ENCODE data around the gene PEX14.

DNA sequence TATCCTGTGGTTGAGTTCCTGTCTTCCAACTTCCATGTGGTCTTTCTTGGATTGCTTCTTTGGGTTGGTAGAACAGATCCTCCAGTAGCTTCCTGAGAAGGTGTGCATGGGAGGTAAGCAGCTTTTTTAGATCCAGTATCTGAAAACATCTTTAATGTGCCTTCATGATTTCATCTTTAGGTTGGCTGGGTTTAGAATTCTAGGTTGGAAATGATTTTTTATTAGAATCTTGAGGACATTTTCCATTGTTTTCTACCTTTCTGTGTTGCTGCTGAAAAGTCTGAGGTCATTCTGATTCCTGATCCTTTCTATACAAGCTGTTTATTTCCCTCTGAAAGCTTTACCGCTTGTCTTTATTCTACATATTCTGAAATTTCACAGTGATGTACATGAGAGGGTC is 94.8 kb downstream of the PEX14 start:
- TF ChIP-seq CREB1 (CRISPR knock-in tag; IDR thresholded peaks at IDR 0.05; ENCODE audit: low read depth) (no peak), EZH2 (IDR thresholded peaks at IDR 0.05; ENCODE audit: low read depth, unreplicated experiment) (no peak), POLR2AphosphoS5 (IDR thresholded peaks at IDR 0.05; ENCODE audit: low read depth) (no peak), EZH2phosphoT487 (IDR thresholded peaks at IDR 0.05; ENCODE audit: unreplicated experiment) (no peak), STAT1 (IDR thresholded peaks at IDR 0.05; ENCODE audit: unreplicated experiment) (no peak), JUNB (IDR thresholded peaks at IDR 0.05; ENCODE audit: unreplicated experiment) (no peak), NANOG (IDR thresholded peaks at IDR 0.05; ENCODE audit: borderline replicate concordance) (no peak), ZNF114 (CRISPR knock-in tag; IDR thresholded peaks at IDR 0.05) (no peak)
- TF ChIP-seq, protein P1, sequence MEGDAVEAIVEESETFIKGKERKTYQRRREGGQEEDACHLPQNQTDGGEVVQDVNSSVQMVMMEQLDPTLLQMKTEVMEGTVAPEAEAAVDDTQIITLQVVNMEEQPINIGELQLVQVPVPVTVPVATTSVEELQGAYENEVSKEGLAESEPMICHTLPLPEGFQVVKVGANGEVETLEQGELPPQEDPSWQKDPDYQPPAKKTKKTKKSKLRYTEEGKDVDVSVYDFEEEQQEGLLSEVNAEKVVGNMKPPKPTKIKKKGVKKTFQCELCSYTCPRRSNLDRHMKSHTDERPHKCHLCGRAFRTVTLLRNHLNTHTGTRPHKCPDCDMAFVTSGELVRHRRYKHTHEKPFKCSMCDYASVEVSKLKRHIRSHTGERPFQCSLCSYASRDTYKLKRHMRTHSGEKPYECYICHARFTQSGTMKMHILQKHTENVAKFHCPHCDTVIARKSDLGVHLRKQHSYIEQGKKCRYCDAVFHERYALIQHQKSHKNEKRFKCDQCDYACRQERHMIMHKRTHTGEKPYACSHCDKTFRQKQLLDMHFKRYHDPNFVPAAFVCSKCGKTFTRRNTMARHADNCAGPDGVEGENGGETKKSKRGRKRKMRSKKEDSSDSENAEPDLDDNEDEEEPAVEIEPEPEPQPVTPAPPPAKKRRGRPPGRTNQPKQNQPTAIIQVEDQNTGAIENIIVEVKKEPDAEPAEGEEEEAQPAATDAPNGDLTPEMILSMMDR (conservative IDR thresholded peaks at IDR 0.05; ENCODE audit: low read depth in 2 of 2): no peak
- TF ChIP-seq, protein P2, sequence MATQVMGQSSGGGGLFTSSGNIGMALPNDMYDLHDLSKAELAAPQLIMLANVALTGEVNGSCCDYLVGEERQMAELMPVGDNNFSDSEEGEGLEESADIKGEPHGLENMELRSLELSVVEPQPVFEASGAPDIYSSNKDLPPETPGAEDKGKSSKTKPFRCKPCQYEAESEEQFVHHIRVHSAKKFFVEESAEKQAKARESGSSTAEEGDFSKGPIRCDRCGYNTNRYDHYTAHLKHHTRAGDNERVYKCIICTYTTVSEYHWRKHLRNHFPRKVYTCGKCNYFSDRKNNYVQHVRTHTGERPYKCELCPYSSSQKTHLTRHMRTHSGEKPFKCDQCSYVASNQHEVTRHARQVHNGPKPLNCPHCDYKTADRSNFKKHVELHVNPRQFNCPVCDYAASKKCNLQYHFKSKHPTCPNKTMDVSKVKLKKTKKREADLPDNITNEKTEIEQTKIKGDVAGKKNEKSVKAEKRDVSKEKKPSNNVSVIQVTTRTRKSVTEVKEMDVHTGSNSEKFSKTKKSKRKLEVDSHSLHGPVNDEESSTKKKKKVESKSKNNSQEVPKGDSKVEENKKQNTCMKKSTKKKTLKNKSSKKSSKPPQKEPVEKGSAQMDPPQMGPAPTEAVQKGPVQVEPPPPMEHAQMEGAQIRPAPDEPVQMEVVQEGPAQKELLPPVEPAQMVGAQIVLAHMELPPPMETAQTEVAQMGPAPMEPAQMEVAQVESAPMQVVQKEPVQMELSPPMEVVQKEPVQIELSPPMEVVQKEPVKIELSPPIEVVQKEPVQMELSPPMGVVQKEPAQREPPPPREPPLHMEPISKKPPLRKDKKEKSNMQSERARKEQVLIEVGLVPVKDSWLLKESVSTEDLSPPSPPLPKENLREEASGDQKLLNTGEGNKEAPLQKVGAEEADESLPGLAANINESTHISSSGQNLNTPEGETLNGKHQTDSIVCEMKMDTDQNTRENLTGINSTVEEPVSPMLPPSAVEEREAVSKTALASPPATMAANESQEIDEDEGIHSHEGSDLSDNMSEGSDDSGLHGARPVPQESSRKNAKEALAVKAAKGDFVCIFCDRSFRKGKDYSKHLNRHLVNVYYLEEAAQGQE (IDR thresholded peaks at IDR 0.05; ENCODE audit: unreplicated experiment): no peak
- TF ChIP-seq, protein P3, sequence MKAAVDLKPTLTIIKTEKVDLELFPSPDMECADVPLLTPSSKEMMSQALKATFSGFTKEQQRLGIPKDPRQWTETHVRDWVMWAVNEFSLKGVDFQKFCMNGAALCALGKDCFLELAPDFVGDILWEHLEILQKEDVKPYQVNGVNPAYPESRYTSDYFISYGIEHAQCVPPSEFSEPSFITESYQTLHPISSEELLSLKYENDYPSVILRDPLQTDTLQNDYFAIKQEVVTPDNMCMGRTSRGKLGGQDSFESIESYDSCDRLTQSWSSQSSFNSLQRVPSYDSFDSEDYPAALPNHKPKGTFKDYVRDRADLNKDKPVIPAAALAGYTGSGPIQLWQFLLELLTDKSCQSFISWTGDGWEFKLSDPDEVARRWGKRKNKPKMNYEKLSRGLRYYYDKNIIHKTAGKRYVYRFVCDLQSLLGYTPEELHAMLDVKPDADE (IDR thresholded peaks at IDR 0.05): no peak

Data from GM23338 (cell line).